HepG2 (cell line): ENCODE results near the gene GSC.

ENCODE experiments used
- SIN3A ChIP-seq: IDR thresholded peaks from 2 replicates; pipeline ENCODE4 v1.6.1; 2011; ENCODE audit warnings: low read depth, mild to moderate bottlenecking, control low read depth, low read length, borderline replicate concordance
- TF ChIP-seq, protein P1 (sequence below): sonication (generic); formaldehyde crosslinking; IDR thresholded peaks from 2 replicates; pipeline ENCODE4 v1.4.0; 2020; ENCODE audit warnings: missing genetic modification reagents, low read depth, mild to moderate bottlenecking, borderline replicate concordance
- TF ChIP-seq, protein P2 (sequence below): sonication (generic); formaldehyde crosslinking; IDR thresholded peaks from 2 replicates; pipeline ENCODE4 v1.5.0; 2020; ENCODE audit warnings: mild to moderate bottlenecking, missing genetic modification reagents, moderate library complexity

DNA sequence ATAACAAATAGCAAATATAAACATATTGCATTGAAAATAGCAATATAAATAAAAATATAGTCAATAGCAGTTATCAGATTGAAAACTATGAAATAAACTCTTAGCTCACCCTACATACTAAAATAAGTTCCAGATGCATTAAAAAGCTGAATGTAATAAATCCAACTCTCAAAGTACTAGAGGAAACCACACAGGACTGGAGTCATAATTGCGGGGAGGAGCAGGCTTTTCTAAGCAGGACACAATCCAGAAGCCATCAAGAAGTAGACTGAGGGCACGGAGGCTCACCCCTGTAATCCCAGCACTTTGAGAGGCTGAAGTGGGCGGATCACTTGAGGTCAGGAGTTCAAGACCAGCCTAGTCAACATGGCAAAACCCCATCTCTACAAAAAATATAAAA is 22.2 kb downstream of the GSC start:
- TF ChIP-seq, protein P1, sequence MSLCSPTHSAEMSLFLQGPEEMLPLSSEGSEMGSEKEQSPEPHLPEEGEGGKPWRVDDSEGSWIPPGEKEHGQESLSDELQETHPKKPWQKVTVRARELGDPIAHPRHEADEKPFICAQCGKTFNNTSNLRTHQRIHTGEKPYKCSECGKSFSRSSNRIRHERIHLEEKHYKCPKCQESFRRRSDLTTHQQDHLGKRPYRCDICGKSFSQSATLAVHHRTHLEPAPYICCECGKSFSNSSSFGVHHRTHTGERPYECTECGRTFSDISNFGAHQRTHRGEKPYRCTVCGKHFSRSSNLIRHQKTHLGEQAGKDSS (CRISPR knock-in tag): no peak
- TF ChIP-seq, protein P2, sequence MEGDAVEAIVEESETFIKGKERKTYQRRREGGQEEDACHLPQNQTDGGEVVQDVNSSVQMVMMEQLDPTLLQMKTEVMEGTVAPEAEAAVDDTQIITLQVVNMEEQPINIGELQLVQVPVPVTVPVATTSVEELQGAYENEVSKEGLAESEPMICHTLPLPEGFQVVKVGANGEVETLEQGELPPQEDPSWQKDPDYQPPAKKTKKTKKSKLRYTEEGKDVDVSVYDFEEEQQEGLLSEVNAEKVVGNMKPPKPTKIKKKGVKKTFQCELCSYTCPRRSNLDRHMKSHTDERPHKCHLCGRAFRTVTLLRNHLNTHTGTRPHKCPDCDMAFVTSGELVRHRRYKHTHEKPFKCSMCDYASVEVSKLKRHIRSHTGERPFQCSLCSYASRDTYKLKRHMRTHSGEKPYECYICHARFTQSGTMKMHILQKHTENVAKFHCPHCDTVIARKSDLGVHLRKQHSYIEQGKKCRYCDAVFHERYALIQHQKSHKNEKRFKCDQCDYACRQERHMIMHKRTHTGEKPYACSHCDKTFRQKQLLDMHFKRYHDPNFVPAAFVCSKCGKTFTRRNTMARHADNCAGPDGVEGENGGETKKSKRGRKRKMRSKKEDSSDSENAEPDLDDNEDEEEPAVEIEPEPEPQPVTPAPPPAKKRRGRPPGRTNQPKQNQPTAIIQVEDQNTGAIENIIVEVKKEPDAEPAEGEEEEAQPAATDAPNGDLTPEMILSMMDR (CRISPR knock-in tag): no peak
- no peak for TF ChIP-seq SIN3A
